Ovary (tissue), 9 donors: ENCODE data around the gene SDK1. TPM values are rescaled to one million over a fixed set of nuclear protein-coding genes. Genes with fewer than 3 reads are reported as not detected.

Experiments
- DNase-seq, 5 donors: peaks; one replicate each; pipeline ENCODE4 v3.0.0-alpha.2; 2019 to 2020
- H3K27ac ChIP-seq, 2 donors: fragments of 200-600 bp; one replicate each; pipeline versions ENCODE4 v1.5.1 to v1.8.0; 2019 to 2022
- H3K27me3 ChIP-seq: fragments of 200-600 bp; one replicate; pipeline ENCODE4 v1.8.0; 2022
- H3K36me3 ChIP-seq: fragments of 200-600 bp; sonication (generic); one replicate; pipeline ENCODE4 v1.5.1; 2019
- H3K4me1 ChIP-seq: one replicate; pipeline ENCODE4 v1.8.1; 2013; ENCODE audit warnings: mild to moderate bottlenecking, moderate library complexity; ENCODE audit not compliant: insufficient read depth
- H3K4me3 ChIP-seq: fragments of 200-600 bp; sonication (generic); one replicate; pipeline ENCODE4 v1.5.1; 2017
- H3K9me3 ChIP-seq, 2 donors: fragments of 200-600 bp in 1 of 2; sonication (generic) in 1 of 2; one replicate each; pipeline versions ENCODE4 v1.5.1 to v1.8.1; 2013 to 2019; ENCODE audit warnings: mild to moderate bottlenecking in 1 of 2, moderate library complexity in 1 of 2
- EP300 ChIP-seq: sonication (generic); formaldehyde crosslinking; IDR thresholded peaks from one replicate; pipeline ENCODE4 v1.6.1; 2017; ENCODE audit warnings: antibody characterized with exemption
- POLR2A ChIP-seq: fragments of 450-650 bp; IDR thresholded peaks from one replicate; pipeline ENCODE4 v1.6.1; 2017; ENCODE audit warnings: antibody characterized with exemption, mild to moderate bottlenecking, moderate library complexity
- whole genome bisulfite sequencing, 3 donors: extraction: QIAGEN DNeasy Blood & Tissue Kit in 1 of 3; methylation state at CpG; one replicate each; pipeline versions ENCODE4 v1.1.5 to v1.1.7; 2013 to 2017; 5-methylcytosine and 5-hydroxymethylcytosine counted together
- intact Hi-C, 4 donors: fragments of 100-400 bp; cut with DNase I; formaldehyde crosslinking; loops; one replicate each; pipeline versions ENCODE4 v1.11.0 to v1.15.1; 2022 to 2023
- polyA plus RNA-seq, 2 donors: library from polyadenylated mRNA; stranded (reverse); fragments of 200-250 nt in 1 of 2; fragments of 350-450 nt in 1 of 2; fragmentation: Illumina TruSeq in 1 of 2; extraction: RNeasy Lipid Tissue Mini Kit (QIAGEN cat#74804) in 1 of 2; gene quantifications; one replicate each; pipeline ENCODE4 v1.2.3, GENCODE V29; 2013 to 2014
- total RNA-seq, 7 donors: library from RNA; depleted of rRNA in 2 of 7; stranded (reverse); fragments of >200 nt in 2 of 7; fragmentation: NEBNext Ultra II Directional in 3 of 7; extraction: Animal tissue kit (Norgen Biotek cat#: 25700) in 3 of 7; gene quantifications; one replicate each; pipeline versions ENCODE4 v1.1.0 to v1.2.4, GENCODE V29; 2016 to 2023
- TF ChIP-seq, protein P1 (sequence below), 3 donors: fragments of 450-650 bp in 2 of 3; fragments of 200-600 bp in 1 of 3; IDR thresholded peaks; one replicate each; pipeline versions ENCODE4 v1.5.1 to v1.8.0; 2016 to 2022; ENCODE audit warnings: antibody characterized with exemption in 3 of 3, mild to moderate bottlenecking in 1 of 3
- donor health status: DM: no; HTN: no; CAD: no; lungs with moderate emphysema.
- donor health status: DM: no; HTN: no; CAD: no.
- donor health status: Bipolar disorder and iron deficiency.
- donor health status: DM: yes; HTN: yes; CAD: no.
- donor health status: DM: no; HTN: no; CAD: no.
- donor health status: DM: yes; HTN: yes; CAD: no.

The SDK1 gene
- total and polyA plus RNA-seq, 9 donors, result 1.2 to 13.3 (median 4.4) TPM

DNA sequence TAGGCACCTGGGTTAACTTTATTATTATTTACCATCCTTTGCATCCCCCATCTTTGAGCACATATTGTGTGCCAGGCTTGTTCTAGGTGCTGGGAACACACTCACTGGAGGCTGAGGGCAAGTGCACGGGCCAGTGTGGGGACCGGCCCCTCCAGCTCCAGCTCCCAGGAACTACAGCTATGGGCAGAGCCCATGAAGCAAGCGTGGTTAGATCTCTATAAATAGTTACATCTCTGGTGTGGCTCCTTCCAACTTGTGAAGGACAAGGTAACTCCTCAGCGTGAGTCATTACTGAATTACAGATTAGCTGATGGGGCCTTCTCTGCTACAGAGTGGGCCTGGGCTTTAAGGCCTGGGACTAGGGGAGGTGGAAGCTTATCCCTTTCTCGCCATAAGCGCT is 583.5 kb downstream of the SDK1 start:
- intact Hi-C loops, result no loop called here
- H3K4me3 ChIP-seq, result no peak overlapping the region
- no peak for DNase-seq
- H3K4me1 ChIP-seq, result no peaks in the 10 kb centered on the region
- no peaks in the 10 kb centered on the region for H3K9me3 ChIP-seq
- no peaks in the 10 kb centered on the region for H3K27me3 ChIP-seq
- H3K36me3 ChIP-seq, result no peaks in the 10 kb centered on the region
- no peak overlapping the region for H3K27ac ChIP-seq
- WGBS, 3 donors, result 71 to 87% (median 71%) methylated on average over 6 of the region's 6 CpGs
- TF ChIP-seq EP300 (no peak), POLR2A (no peak)
- TF ChIP-seq, protein P1, sequence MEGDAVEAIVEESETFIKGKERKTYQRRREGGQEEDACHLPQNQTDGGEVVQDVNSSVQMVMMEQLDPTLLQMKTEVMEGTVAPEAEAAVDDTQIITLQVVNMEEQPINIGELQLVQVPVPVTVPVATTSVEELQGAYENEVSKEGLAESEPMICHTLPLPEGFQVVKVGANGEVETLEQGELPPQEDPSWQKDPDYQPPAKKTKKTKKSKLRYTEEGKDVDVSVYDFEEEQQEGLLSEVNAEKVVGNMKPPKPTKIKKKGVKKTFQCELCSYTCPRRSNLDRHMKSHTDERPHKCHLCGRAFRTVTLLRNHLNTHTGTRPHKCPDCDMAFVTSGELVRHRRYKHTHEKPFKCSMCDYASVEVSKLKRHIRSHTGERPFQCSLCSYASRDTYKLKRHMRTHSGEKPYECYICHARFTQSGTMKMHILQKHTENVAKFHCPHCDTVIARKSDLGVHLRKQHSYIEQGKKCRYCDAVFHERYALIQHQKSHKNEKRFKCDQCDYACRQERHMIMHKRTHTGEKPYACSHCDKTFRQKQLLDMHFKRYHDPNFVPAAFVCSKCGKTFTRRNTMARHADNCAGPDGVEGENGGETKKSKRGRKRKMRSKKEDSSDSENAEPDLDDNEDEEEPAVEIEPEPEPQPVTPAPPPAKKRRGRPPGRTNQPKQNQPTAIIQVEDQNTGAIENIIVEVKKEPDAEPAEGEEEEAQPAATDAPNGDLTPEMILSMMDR (IDR thresholded peaks at IDR 0.05), result no peak

DNA sequence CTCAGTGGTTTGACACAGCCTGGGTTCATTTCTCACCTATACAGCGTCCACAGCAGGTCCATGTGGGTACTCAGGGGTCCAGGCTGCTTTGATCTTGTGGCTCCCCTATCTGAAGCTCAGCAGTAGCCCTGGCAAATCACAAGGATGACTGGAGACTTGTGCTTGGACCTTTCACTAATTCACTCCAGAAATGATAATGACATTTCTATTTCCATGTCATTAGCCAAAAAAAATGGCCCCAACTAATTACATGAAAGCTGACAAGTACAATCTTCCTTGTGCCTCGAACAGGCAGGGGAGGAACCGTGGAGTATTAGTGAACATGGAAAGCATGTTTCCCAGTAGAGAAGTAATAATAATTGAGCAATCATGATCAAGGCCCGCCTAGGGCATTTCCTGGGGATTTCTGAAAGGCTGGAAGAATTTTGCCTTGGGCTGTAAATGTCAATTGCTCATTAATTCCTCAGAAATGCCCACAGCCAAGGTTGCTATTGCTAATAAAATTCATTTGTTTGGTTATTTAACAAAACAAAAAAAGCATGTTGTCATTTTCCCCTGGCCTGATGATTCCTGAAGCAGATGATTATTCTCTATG is 586.1 kb downstream of the SDK1 start:
- Histone ChIP-seq H3K27me3 (no peaks in the 10 kb centered on the region), H3K9me3 (no peaks in the 10 kb centered on the region), H3K36me3 (no peaks in the 10 kb centered on the region), H3K4me3 (no peak overlapping the region), H3K27ac (no peak overlapping the region), H3K4me1 (no peaks in the 10 kb centered on the region)
- no peak for DNase-seq
- TF ChIP-seq EP300 (no peak), POLR2A (no peak)
- TF ChIP-seq, protein P1 (IDR thresholded peaks at IDR 0.05), result no peak
- WGBS, 3 donors, result 76 to 84% (median 83%) methylated on average over 4 of the region's 4 CpGs
- intact Hi-C loops, result no loop called here

GRCh38 chr7:3888096-3888495 is 587.0 kb downstream of the SDK1 start:
- Histone ChIP-seq H3K4me1 (no peaks in the 10 kb centered on the region), H3K4me3 (no peak overlapping the region), H3K27ac (no peak overlapping the region), H3K9me3 (no peaks in the 10 kb centered on the region), H3K27me3 (no peaks in the 10 kb centered on the region), H3K36me3 (no peaks in the 10 kb centered on the region)
- 69 to 79% (median 70%) methylated on average over 8 of the region's 8 CpGs for WGBS, 3 donors
- TF ChIP-seq EP300 (no peak), POLR2A (no peak)
- TF ChIP-seq, protein P1 (IDR thresholded peaks at IDR 0.05), result no peak
- DNase-seq, result no peak
- intact Hi-C loops, result no loop called here

DNA sequence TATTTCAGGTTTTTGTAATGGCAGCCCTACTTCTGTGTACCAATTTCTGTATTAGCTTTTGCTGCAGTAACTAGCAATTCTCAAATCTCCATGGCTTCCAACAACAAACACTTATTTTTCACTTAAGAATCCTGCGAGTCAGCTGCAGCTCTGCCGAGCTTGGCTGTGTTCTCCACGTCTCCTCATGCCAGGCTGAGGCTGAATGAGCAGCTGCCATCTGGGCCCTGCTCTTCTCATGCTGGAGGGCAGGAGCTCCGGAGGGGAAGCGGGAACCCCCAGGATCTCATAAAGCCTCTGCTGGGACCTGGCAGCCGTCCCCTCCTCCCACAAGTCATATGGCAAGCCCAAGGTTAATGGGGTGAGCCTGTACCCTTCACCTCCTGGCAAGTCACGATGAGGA is 591.1 kb downstream of the SDK1 start:
- DNase-seq, result no peak
- H3K27ac ChIP-seq, result no peak overlapping the region
- H3K4me3 ChIP-seq, result no peak overlapping the region
- no peaks in the 10 kb centered on the region for H3K27me3 ChIP-seq
- intact Hi-C loops, result loop anchor here in 1 of 4 donors (10.0 kb wide), 1 partner anchor 997 kb away; no protein-coding TSS in a partner anchor
- H3K36me3 ChIP-seq, result no peaks in the 10 kb centered on the region
- no peaks in the 10 kb centered on the region for H3K9me3 ChIP-seq
- 73 to 84% (median 83%) methylated on average over 7 of the region's 7 CpGs for WGBS, 3 donors
- H3K4me1 ChIP-seq, result no peaks in the 10 kb centered on the region
- no peak for TF ChIP-seq EP300
- TF ChIP-seq, protein P1 (IDR thresholded peaks at IDR 0.05), result no peak
- no peak for TF ChIP-seq POLR2A
